Uterus (tissue), 4 donors: ENCODE measurements around the gene FAM20A. TPM values are rescaled to one million over a fixed set of nuclear protein-coding genes. Genes with fewer than 3 reads are reported as not detected.
A peak's percentile ranks its signal among the peaks of the same experiment; 100 is the strongest.

ENCODE experiments used
- DNase-seq, 2 donors: peaks; one replicate each; pipeline ENCODE4 v3.0.0-alpha.2; 2019 to 2020
- H3K27ac ChIP-seq, 2 donors: fragments of 200-600 bp; sonication (generic); 1 replicate in 1 of 2; 2 replicates in 1 of 2; pipeline ENCODE4 v1.5.1; 2016 to 2018
- H3K27me3 ChIP-seq, 2 donors: fragments of 200-600 bp; sonication (generic); one replicate each; pipeline ENCODE4 v1.5.1; 2018 to 2019; ENCODE audit warnings: control low read depth in 1 of 2
- H3K36me3 ChIP-seq, 2 donors: fragments of 200-600 bp; sonication (generic); one replicate each; pipeline ENCODE4 v1.5.1; 2019; ENCODE audit warnings: control low read depth in 1 of 2
- H3K4me1 ChIP-seq, 2 donors: fragments of 200-600 bp; sonication (generic); one replicate each; pipeline ENCODE4 v1.5.1; 2018 to 2019; ENCODE audit warnings: control low read depth in 1 of 2
- H3K4me3 ChIP-seq, 2 donors: fragments of 200-600 bp; sonication (generic); 1 replicate in 1 of 2; 2 replicates in 1 of 2; pipeline ENCODE4 v1.5.1; 2018 to 2019; ENCODE audit warnings: mild to moderate bottlenecking in 1 of 2
- H3K9me3 ChIP-seq, 2 donors: fragments of 200-600 bp; sonication (generic); one replicate each; pipeline ENCODE4 v1.5.1; 2019; ENCODE audit warnings: control low read depth in 1 of 2
- POLR2A ChIP-seq, 2 donors: fragments of 450-650 bp; IDR thresholded peaks; one replicate each; pipeline ENCODE4 v1.6.1; 2016; ENCODE audit warnings: antibody characterized with exemption in 2 of 2, mild to moderate bottlenecking in 1 of 2, moderate library complexity in 1 of 2
- intact Hi-C: fragments of 100-400 bp; cut with DNase I; formaldehyde crosslinking; loops from one replicate; pipeline ENCODE4 v1.15.1; 2023; ENCODE audit warnings: low total_unique reads
- total RNA-seq, 4 donors: library from RNA; depleted of rRNA in 3 of 4; stranded (reverse); fragments of >200 nt in 3 of 4; gene quantifications; one replicate each; pipeline versions ENCODE4 v1.1.0 to v1.2.4, GENCODE V29; 2014 to 2023
- TF ChIP-seq, protein P1 (sequence below), 4 experiments: fragments of 200-600 bp in 2 of 4; fragments of 450-650 bp in 2 of 4; sonication (generic) in 2 of 4; IDR thresholded peaks; one replicate each; pipeline ENCODE4 v1.5.1; 2016 to 2019; ENCODE audit warnings: antibody characterized with exemption in 4 of 4, mild to moderate bottlenecking in 2 of 4, moderate library complexity in 1 of 4
- donor health status: DM: yes; HTN: yes; CAD: no.

Gene FAM20A
- total RNA-seq, 4 donors from 2014 or later: under 0.01 to 40.3 (median 14.0) TPM

DNA sequence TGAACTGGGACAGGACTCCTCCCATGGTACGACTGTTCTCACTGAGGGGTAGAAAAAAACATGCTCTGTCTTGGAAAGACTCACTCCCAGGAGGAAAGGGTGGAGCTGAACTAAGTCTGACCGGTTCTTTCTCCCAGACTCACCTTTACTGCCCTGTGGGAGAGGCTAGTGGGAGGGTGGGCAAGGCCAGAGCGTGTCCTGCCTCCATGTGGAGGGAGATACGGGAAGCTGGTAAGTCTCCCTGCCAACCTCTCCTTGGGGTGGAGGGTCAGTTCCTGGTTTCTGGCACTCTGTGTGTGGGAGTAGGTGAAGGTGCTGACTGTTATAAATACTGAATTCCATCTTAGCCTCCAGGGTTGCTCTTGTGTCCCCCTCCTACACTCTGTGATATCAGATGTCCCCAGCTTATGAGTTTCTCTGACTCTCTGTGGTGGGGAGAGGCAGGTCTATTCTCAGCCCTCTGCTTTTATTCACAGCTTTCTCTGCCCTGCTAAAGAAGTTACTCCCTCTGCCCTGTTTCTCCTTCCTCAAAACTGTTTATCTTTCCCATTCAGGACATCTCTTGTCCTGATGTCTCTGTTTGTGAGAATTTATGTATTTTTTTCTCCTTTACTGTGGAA lies 26.9 kb upstream of the FAM20A start:
- intact Hi-C loops: no loop called here
- H3K27ac ChIP-seq: peak overlapping the region; percentile 89 to 90
- no peaks in the 10 kb centered on the region for H3K36me3 ChIP-seq
- peak; percentile 44 for DNase-seq
- no peaks in the 10 kb centered on the region for H3K9me3 ChIP-seq
- TF ChIP-seq POLR2A (IDR thresholded peaks at IDR 0.05): no peak
- TF ChIP-seq, protein P1, sequence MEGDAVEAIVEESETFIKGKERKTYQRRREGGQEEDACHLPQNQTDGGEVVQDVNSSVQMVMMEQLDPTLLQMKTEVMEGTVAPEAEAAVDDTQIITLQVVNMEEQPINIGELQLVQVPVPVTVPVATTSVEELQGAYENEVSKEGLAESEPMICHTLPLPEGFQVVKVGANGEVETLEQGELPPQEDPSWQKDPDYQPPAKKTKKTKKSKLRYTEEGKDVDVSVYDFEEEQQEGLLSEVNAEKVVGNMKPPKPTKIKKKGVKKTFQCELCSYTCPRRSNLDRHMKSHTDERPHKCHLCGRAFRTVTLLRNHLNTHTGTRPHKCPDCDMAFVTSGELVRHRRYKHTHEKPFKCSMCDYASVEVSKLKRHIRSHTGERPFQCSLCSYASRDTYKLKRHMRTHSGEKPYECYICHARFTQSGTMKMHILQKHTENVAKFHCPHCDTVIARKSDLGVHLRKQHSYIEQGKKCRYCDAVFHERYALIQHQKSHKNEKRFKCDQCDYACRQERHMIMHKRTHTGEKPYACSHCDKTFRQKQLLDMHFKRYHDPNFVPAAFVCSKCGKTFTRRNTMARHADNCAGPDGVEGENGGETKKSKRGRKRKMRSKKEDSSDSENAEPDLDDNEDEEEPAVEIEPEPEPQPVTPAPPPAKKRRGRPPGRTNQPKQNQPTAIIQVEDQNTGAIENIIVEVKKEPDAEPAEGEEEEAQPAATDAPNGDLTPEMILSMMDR (IDR thresholded peaks at IDR 0.05): no peak
- peak overlapping the region; percentile 7 to 12 for H3K4me3 ChIP-seq
- no peaks in the 10 kb centered on the region for H3K27me3 ChIP-seq
- H3K4me1 ChIP-seq: peaks cover 0 to 5% of the 10 kb centered on the region in 2 donors

DNA sequence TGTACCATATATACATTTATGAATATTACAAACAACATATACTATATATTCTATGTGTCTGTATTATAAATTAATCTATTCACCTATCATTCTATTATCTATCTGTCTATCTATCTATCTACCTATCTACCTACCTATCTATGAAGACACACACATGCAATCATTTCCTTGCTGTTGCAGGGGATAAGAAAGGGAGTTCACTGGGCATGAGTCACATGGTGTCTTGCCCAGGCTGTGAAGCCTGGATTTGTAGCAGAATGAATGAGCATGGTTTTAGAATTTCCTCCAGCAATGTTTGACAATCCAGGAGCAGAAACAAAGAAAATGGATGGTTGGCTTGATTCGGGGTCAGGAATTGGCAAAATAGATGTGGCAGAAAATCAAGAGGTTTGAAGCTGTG lies 23.2 kb upstream of the FAM20A start:
- no peaks in the 10 kb centered on the region for H3K27me3 ChIP-seq
- peaks cover 0 to 5% of the 10 kb centered on the region in 2 donors for H3K4me1 ChIP-seq
- intact Hi-C loops: no loop called here
- H3K27ac ChIP-seq: no peak overlapping the region
- H3K9me3 ChIP-seq: no peaks in the 10 kb centered on the region
- DNase-seq: no peak
- no peaks in the 10 kb centered on the region for H3K36me3 ChIP-seq
- no peak overlapping the region for H3K4me3 ChIP-seq
- TF ChIP-seq POLR2A (IDR thresholded peaks at IDR 0.05): no peak

DNA sequence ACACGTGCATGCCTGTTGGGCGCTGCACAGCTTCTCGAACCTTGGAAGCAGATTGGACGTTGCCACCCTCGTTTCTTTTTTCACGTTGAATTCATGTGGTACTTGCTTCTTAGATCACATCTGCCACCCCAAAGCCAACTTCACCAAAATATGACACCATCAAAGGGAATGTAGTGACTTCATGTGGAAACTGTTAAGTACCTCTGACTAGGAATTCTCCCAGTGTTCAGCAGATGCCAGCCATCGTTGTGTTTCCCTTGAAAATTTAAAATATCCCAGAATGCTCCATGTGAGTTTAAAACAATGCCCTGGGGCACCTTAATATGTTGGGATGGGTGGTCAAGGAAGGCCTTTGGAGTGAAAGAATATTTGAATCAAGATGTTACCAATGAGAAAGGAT lies 22.6 kb upstream of the FAM20A start:
- H3K36me3 ChIP-seq: no peaks in the 10 kb centered on the region
- no peaks in the 10 kb centered on the region for H3K27me3 ChIP-seq
- H3K9me3 ChIP-seq: no peaks in the 10 kb centered on the region
- no peak overlapping the region for H3K4me3 ChIP-seq
- TF ChIP-seq, protein P1 (IDR thresholded peaks at IDR 0.05): no peak
- no peak for TF ChIP-seq POLR2A (IDR thresholded peaks at IDR 0.05)
- H3K27ac ChIP-seq: no peak overlapping the region
- DNase-seq: no peak
- intact Hi-C loops: no loop called here
- peaks cover 0 to 5% of the 10 kb centered on the region in 2 donors for H3K4me1 ChIP-seq

DNA sequence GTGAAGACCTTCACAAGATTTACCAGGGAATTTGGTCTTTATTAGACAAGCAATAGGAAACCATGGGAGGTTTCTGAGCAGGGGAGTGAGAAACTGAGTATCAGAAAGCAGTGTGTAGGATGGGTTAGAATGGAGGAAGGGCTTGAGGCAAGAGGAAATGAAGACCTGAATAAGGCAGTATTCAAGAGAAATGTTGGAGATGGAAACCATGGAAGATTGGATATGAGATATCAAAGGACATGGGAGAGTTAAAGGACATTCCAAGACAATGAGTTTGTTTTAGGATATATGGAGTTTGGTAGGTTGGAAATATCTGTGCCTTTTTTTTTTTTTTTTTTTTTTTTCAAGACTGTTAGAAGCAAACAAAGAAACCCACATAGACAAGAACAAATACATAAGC lies 21.3 kb upstream of the FAM20A start:
- H3K36me3 ChIP-seq: no peaks in the 10 kb centered on the region
- H3K27ac ChIP-seq: no peak overlapping the region
- no peaks in the 10 kb centered on the region for H3K9me3 ChIP-seq
- no peak overlapping the region for H3K4me3 ChIP-seq
- no peak for DNase-seq
- no peak for TF ChIP-seq POLR2A (IDR thresholded peaks at IDR 0.05)
- TF ChIP-seq, protein P1 (IDR thresholded peaks at IDR 0.05): no peak
- intact Hi-C loops: no loop called here
- peaks cover 0 to 5% of the 10 kb centered on the region in 2 donors for H3K4me1 ChIP-seq
- H3K27me3 ChIP-seq: no peaks in the 10 kb centered on the region

DNA sequence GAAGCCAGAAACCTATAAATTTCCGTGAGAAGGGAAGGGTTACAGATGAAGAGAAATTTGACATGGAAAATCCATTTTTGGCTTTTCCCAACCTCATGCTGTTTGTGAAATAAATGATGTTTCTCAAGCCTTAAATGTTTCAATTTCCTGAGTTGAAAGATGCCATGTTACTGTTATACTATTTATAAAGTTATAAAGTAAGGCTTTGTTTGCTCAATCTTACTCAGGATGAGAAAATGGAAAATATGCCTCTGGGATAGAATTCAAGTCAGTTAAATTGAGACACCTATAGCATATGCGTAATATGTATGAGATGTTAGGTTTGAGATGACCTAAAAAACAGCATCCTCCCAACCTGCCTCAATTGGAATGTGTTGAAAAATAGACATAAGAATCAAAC lies 19.9 kb upstream of the FAM20A start:
- Histone ChIP-seq H3K27me3 (no peaks in the 10 kb centered on the region), H3K9me3 (no peaks in the 10 kb centered on the region), H3K4me3 (no peak overlapping the region), H3K4me1 (peaks cover 0 to 5% of the 10 kb centered on the region in 2 donors), H3K36me3 (no peaks in the 10 kb centered on the region), H3K27ac (peak overlapping the region; percentile 14 to 50)
- intact Hi-C loops: no loop called here
- DNase-seq: no peak
- TF ChIP-seq POLR2A (IDR thresholded peaks at IDR 0.05): no peak
- TF ChIP-seq, protein P1 (IDR thresholded peaks at IDR 0.05): no peak

DNA sequence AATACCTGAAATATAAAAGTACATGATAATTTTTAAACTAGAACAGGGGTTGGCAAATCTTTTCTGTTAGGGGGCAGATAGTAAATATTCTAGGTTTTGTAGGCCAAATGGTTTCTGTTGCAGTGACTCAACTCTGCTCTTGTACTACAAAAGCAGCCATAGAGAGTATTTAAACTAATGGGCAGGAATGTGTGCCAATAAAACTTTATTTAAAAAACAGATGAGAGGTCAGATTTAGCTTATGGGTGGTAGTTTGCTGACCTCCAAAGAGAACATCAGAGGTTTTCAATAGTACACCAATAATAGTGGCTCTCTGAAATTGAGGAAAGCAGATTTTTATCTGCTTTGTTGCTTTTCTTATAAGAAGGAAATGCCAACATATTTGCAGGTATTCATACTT lies 15.2 kb upstream of the FAM20A start:
- no peaks in the 10 kb centered on the region for H3K4me1 ChIP-seq
- TF ChIP-seq POLR2A (IDR thresholded peaks at IDR 0.05): no peak
- TF ChIP-seq, protein P1 (IDR thresholded peaks at IDR 0.05): no peak
- H3K4me3 ChIP-seq: no peak overlapping the region
- H3K36me3 ChIP-seq: no peaks in the 10 kb centered on the region
- no peaks in the 10 kb centered on the region for H3K9me3 ChIP-seq
- DNase-seq: no peak
- H3K27ac ChIP-seq: no peak overlapping the region
- H3K27me3 ChIP-seq: no peaks in the 10 kb centered on the region
- intact Hi-C loops: no loop called here
